ENCODE data around the gene RAB11FIP4.

The RAB11FIP4 gene

GRCh38 chr17:31490671-31491375 lies 99.3 kb downstream of the RAB11FIP4 start:
- H3K27ac ChIP-seq, result peak overlapping the region in 10 of 21 experiments; percentile 12 to 90 (median 29)

GRCh38 chr17:31491376-31492131 lies 100.1 kb downstream of the RAB11FIP4 start:
- H3K27ac ChIP-seq, result peak overlapping the region in 15 of 21 experiments; percentile 12 to 90 (median 48)

More at GRCh38 chr17:31490671-31491375, 99.3 kb downstream of the RAB11FIP4 start:
- no peak overlapping the region for H3K4me3 ChIP-seq

GRCh38 chr17:31492206-31492605 lies 100.7 kb downstream of the RAB11FIP4 start:
- H3K27ac ChIP-seq, result peak overlapping the region in 12 of 21 experiments; percentile 17 to 90 (median 56)
- no peak overlapping the region for H3K4me3 ChIP-seq

More at GRCh38 chr17:31491376-31492131, 100.1 kb downstream of the RAB11FIP4 start:
- H3K4me3 ChIP-seq, result no peak overlapping the region

GRCh38 chr17:31492880-31493655 lies 101.6 kb downstream of the RAB11FIP4 start:
- Histone ChIP-seq H3K27ac (peak overlapping the region in 13 of 21 experiments; percentile 8 to 90 (median 52)), H3K4me3 (no peak overlapping the region)

- H3K4me3 ChIP-seq, result no peak overlapping the region
- peak overlapping the region in 14 of 21 experiments; percentile 8 to 90 (median 50) for H3K27ac ChIP-seq
Measured at GRCh38 chr17:31493656-31494155, 102.2 kb downstream of the RAB11FIP4 start.

- H3K4me3 ChIP-seq, result no peak overlapping the region
- peak overlapping the region in 17 of 21 experiments; percentile 20 to 93 (median 73) for H3K27ac ChIP-seq
Measured at GRCh38 chr17:31494259-31495021, 103.0 kb downstream of the RAB11FIP4 start.

- Histone ChIP-seq H3K27ac (peak overlapping the region in 17 of 21 experiments; percentile 20 to 93 (median 73)), H3K4me3 (no peak overlapping the region)
Measured at GRCh38 chr17:31495022-31495885, 103.8 kb downstream of the RAB11FIP4 start.

- Histone ChIP-seq H3K27ac (peak overlapping the region in 1 of 21 experiments; percentile 90), H3K4me3 (no peak overlapping the region)
Measured at GRCh38 chr17:31496097-31496496, 104.6 kb downstream of the RAB11FIP4 start.

GRCh38 chr17:31496601-31497000 lies 105.1 kb downstream of the RAB11FIP4 start:
- Histone ChIP-seq H3K4me3 (no peak overlapping the region), H3K27ac (peak overlapping the region in 1 of 21 experiments; percentile 90)

- H3K4me3 ChIP-seq, result no peak overlapping the region
- H3K27ac ChIP-seq, result no peak overlapping the region
Measured at GRCh38 chr17:31497431-31497830, 106.0 kb downstream of the RAB11FIP4 start.

GRCh38 chr17:31497994-31498826 lies 106.7 kb downstream of the RAB11FIP4 start:
- H3K27ac ChIP-seq, result no peak overlapping the region

GRCh38 chr17:31499771-31500554 lies 108.5 kb downstream of the RAB11FIP4 start:
- H3K4me3 ChIP-seq, result no peak overlapping the region

More at GRCh38 chr17:31497994-31498826, 106.7 kb downstream of the RAB11FIP4 start:
- H3K4me3 ChIP-seq, result no peak overlapping the region

GRCh38 chr17:31506517-31506916 lies 115.0 kb downstream of the RAB11FIP4 start:
- no peak overlapping the region for H3K4me3 ChIP-seq
- no peak overlapping the region for H3K27ac ChIP-seq

More at GRCh38 chr17:31499771-31500554, 108.5 kb downstream of the RAB11FIP4 start:
- peak overlapping the region in 1 of 21 experiments; percentile 11 for H3K27ac ChIP-seq

- H3K27ac ChIP-seq, result peak overlapping the region in 14 of 21 experiments; percentile 43 to 92 (median 70)
- peak overlapping the region in 3 of 7 experiments; percentile 3 to 17 (median 14) for H3K4me3 ChIP-seq
Measured at GRCh38 chr17:31508288-31509094, 117.0 kb downstream of the RAB11FIP4 start.

GRCh38 chr17:31509095-31509804 lies 117.8 kb downstream of the RAB11FIP4 start:
- peak overlapping the region in 3 of 7 experiments; percentile 3 to 17 (median 14) for H3K4me3 ChIP-seq
- peak overlapping the region in 17 of 21 experiments; percentile 2 to 92 (median 59) for H3K27ac ChIP-seq

Data from skin epidermis (tissue), 12 donors.